Measurements from ENCODE around the gene EML1.

Gene EML1

GRCh38 chr14:99966037-99966835 is 173.0 kb downstream of the EML1 start:
- no peak overlapping the region for H3K4me3 ChIP-seq (ENCODE audit: low read depth in 1 of 5, low read length in 5 of 5)
- no peak overlapping the region for H3K9ac ChIP-seq (ENCODE audit: low read length in 5 of 5)
- peaks cover 0 to 11% (median 4%) of the 10 kb centered on the region in 5 donors for H3K27me3 ChIP-seq (ENCODE audit: control insufficient read depth in 5 of 5, insufficient read depth in 4 of 5, low read length in 5 of 5)
- no peaks in the 10 kb centered on the region for H3K9me3 ChIP-seq (ENCODE audit: control insufficient read depth in 5 of 5, low read length in 5 of 5)
- peaks cover 0 to 9% (median 0%) of the 10 kb centered on the region in 5 donors for H3K4me1 ChIP-seq (ENCODE audit: control insufficient read depth in 5 of 5, insufficient read depth in 5 of 5, low read length in 5 of 5)
- H3K36me3 ChIP-seq (ENCODE audit: control insufficient read depth in 5 of 5, insufficient read depth in 5 of 5, low read length in 5 of 5), result no peaks in the 10 kb centered on the region
- H3K27ac ChIP-seq (ENCODE audit: low read depth, low read length), result no peak overlapping the region

GRCh38 chr14:99966912-99967311 is 173.7 kb downstream of the EML1 start:
- Histone ChIP-seq H3K36me3 (ENCODE audit: control insufficient read depth in 5 of 5, insufficient read depth in 5 of 5, low read length in 5 of 5) (no peaks in the 10 kb centered on the region), H3K27me3 (ENCODE audit: control insufficient read depth in 5 of 5, insufficient read depth in 4 of 5, low read length in 5 of 5) (peaks cover 0 to 11% (median 4%) of the 10 kb centered on the region in 5 donors), H3K4me3 (ENCODE audit: low read depth in 1 of 5, low read length in 5 of 5) (no peak overlapping the region), H3K27ac (ENCODE audit: low read depth, low read length) (no peak overlapping the region), H3K9me3 (ENCODE audit: control insufficient read depth in 5 of 5, low read length in 5 of 5) (no peaks in the 10 kb centered on the region), H3K4me1 (ENCODE audit: control insufficient read depth in 5 of 5, insufficient read depth in 5 of 5, low read length in 5 of 5) (peaks cover 0 to 9% (median 0%) of the 10 kb centered on the region in 5 donors), H3K9ac (ENCODE audit: low read length in 5 of 5) (no peak overlapping the region)

GRCh38 chr14:99968191-99968920 is 175.1 kb downstream of the EML1 start:
- H3K36me3 ChIP-seq (ENCODE audit: control insufficient read depth in 5 of 5, insufficient read depth in 5 of 5, low read length in 5 of 5), result no peaks in the 10 kb centered on the region
- H3K9me3 ChIP-seq (ENCODE audit: control insufficient read depth in 5 of 5, low read length in 5 of 5), result no peaks in the 10 kb centered on the region
- H3K27me3 ChIP-seq (ENCODE audit: control insufficient read depth in 5 of 5, insufficient read depth in 4 of 5, low read length in 5 of 5), result peaks cover 0 to 8% (median 0%) of the 10 kb centered on the region in 5 donors
- H3K4me1 ChIP-seq (ENCODE audit: control insufficient read depth in 5 of 5, insufficient read depth in 5 of 5, low read length in 5 of 5), result peaks cover 0 to 20% (median 9%) of the 10 kb centered on the region in 5 donors
- H3K9ac ChIP-seq (ENCODE audit: low read length in 5 of 5), result no peak overlapping the region
- H3K27ac ChIP-seq (ENCODE audit: low read depth, low read length), result no peak overlapping the region
- no peak overlapping the region for H3K4me3 ChIP-seq (ENCODE audit: low read depth in 1 of 5, low read length in 5 of 5)

GRCh38 chr14:99968941-99969340 is 175.7 kb downstream of the EML1 start:
- Histone ChIP-seq H3K4me3 (ENCODE audit: low read depth in 1 of 5, low read length in 5 of 5) (no peak overlapping the region), H3K27me3 (ENCODE audit: control insufficient read depth in 5 of 5, insufficient read depth in 4 of 5, low read length in 5 of 5) (peaks cover 0 to 8% (median 0%) of the 10 kb centered on the region in 5 donors), H3K9ac (ENCODE audit: low read length in 5 of 5) (no peak overlapping the region), H3K4me1 (ENCODE audit: control insufficient read depth in 5 of 5, insufficient read depth in 5 of 5, low read length in 5 of 5) (peaks cover 0 to 20% (median 9%) of the 10 kb centered on the region in 5 donors), H3K27ac (ENCODE audit: low read depth, low read length) (no peak overlapping the region), H3K36me3 (ENCODE audit: control insufficient read depth in 5 of 5, insufficient read depth in 5 of 5, low read length in 5 of 5) (no peaks in the 10 kb centered on the region), H3K9me3 (ENCODE audit: control insufficient read depth in 5 of 5, low read length in 5 of 5) (no peaks in the 10 kb centered on the region)

- Histone ChIP-seq H3K27ac (ENCODE audit: low read depth, low read length) (no peak overlapping the region), H3K9ac (ENCODE audit: low read length in 5 of 5) (no peak overlapping the region), H3K4me3 (ENCODE audit: low read depth in 1 of 5, low read length in 5 of 5) (no peak overlapping the region), H3K27me3 (ENCODE audit: control insufficient read depth in 5 of 5, insufficient read depth in 4 of 5, low read length in 5 of 5) (peaks cover 0 to 8% (median 0%) of the 10 kb centered on the region in 5 donors), H3K36me3 (ENCODE audit: control insufficient read depth in 5 of 5, insufficient read depth in 5 of 5, low read length in 5 of 5) (no peaks in the 10 kb centered on the region), H3K4me1 (ENCODE audit: control insufficient read depth in 5 of 5, insufficient read depth in 5 of 5, low read length in 5 of 5) (peaks cover 0 to 20% (median 9%) of the 10 kb centered on the region in 5 donors), H3K9me3 (ENCODE audit: control insufficient read depth in 5 of 5, low read length in 5 of 5) (peaks cover 0 to 6% (median 5%) of the 10 kb centered on the region in 5 donors)
Observed at GRCh38 chr14:99969673-99970322, 176.6 kb downstream of the EML1 start.

- H3K9ac ChIP-seq (ENCODE audit: low read length in 5 of 5), result peak overlapping the region in 2 of 5 donors; percentile 54 to 68
Observed at GRCh38 chr14:99971087-99971940, 178.1 kb downstream of the EML1 start.

GRCh38 chr14:99971941-99972747 is 178.9 kb downstream of the EML1 start:
- Histone ChIP-seq H3K27ac (ENCODE audit: low read depth, low read length) (peak overlapping the region; percentile 24), H3K36me3 (ENCODE audit: control insufficient read depth in 5 of 5, insufficient read depth in 5 of 5, low read length in 5 of 5) (no peaks in the 10 kb centered on the region), H3K27me3 (ENCODE audit: control insufficient read depth in 5 of 5, insufficient read depth in 4 of 5, low read length in 5 of 5) (peaks cover 0 to 8% (median 0%) of the 10 kb centered on the region in 5 donors), H3K4me1 (ENCODE audit: control insufficient read depth in 5 of 5, insufficient read depth in 5 of 5, low read length in 5 of 5) (peaks cover 0 to 20% (median 9%) of the 10 kb centered on the region in 5 donors), H3K9ac (ENCODE audit: low read length in 5 of 5) (peak overlapping the region; percentile 7 to 90 (median 82)), H3K9me3 (ENCODE audit: control insufficient read depth in 5 of 5, low read length in 5 of 5) (peaks cover 0 to 15% (median 10%) of the 10 kb centered on the region in 5 donors), H3K4me3 (ENCODE audit: low read depth in 1 of 5, low read length in 5 of 5) (peak overlapping the region; percentile 63 to 86 (median 79))

More at GRCh38 chr14:99971087-99971940, 178.1 kb downstream of the EML1 start:
- H3K4me1 ChIP-seq (ENCODE audit: control insufficient read depth in 5 of 5, insufficient read depth in 5 of 5, low read length in 5 of 5), result peaks cover 0 to 20% (median 9%) of the 10 kb centered on the region in 5 donors
- H3K27me3 ChIP-seq (ENCODE audit: control insufficient read depth in 5 of 5, insufficient read depth in 4 of 5, low read length in 5 of 5), result peaks cover 0 to 8% (median 0%) of the 10 kb centered on the region in 5 donors
- H3K36me3 ChIP-seq (ENCODE audit: control insufficient read depth in 5 of 5, insufficient read depth in 5 of 5, low read length in 5 of 5), result no peaks in the 10 kb centered on the region
- no peak overlapping the region for H3K27ac ChIP-seq (ENCODE audit: low read depth, low read length)
- peaks cover 0 to 15% (median 10%) of the 10 kb centered on the region in 5 donors for H3K9me3 ChIP-seq (ENCODE audit: control insufficient read depth in 5 of 5, low read length in 5 of 5)
- peak overlapping the region in 4 of 5 donors; percentile 63 to 84 (median 74) for H3K4me3 ChIP-seq (ENCODE audit: low read depth in 1 of 5, low read length in 5 of 5)

GRCh38 chr14:99972748-99973466 is 179.7 kb downstream of the EML1 start:
- Histone ChIP-seq H3K27ac (ENCODE audit: low read depth, low read length) (peak overlapping the region; percentile 24), H3K9ac (ENCODE audit: low read length in 5 of 5) (peak overlapping the region; percentile 7 to 90 (median 82)), H3K9me3 (ENCODE audit: control insufficient read depth in 5 of 5, low read length in 5 of 5) (peaks cover 0 to 15% (median 10%) of the 10 kb centered on the region in 5 donors), H3K4me1 (ENCODE audit: control insufficient read depth in 5 of 5, insufficient read depth in 5 of 5, low read length in 5 of 5) (peaks cover 0 to 20% (median 9%) of the 10 kb centered on the region in 5 donors), H3K4me3 (ENCODE audit: low read depth in 1 of 5, low read length in 5 of 5) (peak overlapping the region; percentile 63 to 86 (median 79)), H3K27me3 (ENCODE audit: control insufficient read depth in 5 of 5, insufficient read depth in 4 of 5, low read length in 5 of 5) (peaks cover 0 to 8% (median 0%) of the 10 kb centered on the region in 5 donors), H3K36me3 (ENCODE audit: control insufficient read depth in 5 of 5, insufficient read depth in 5 of 5, low read length in 5 of 5) (no peaks in the 10 kb centered on the region)

Data from subcutaneous abdominal adipose tissue (tissue), 5 donors.